Hepatocyte (in vitro differentiated cells): ENCODE measurements around the gene TDRD5.

Experiments
- CTCF ChIP-seq: fragments of 200-600 bp; sonication (generic); IDR thresholded peaks from 2 replicates; pipeline ENCODE4 v1.5.1; 2016; ENCODE audit warnings: antibody characterized with exemption, mild to moderate bottlenecking; ENCODE audit not compliant: poor library complexity
- EZH2 ChIP-seq: fragments of 200-600 bp; sonication (generic); IDR thresholded peaks from 2 replicates; pipeline ENCODE4 v1.6.1; 2016; ENCODE audit warnings: antibody characterized with exemption, mild to moderate bottlenecking, borderline replicate concordance
- EZH2phosphoT487 ChIP-seq: fragments of 200-600 bp; sonication (generic); IDR thresholded peaks from one replicate; pipeline ENCODE4 v1.6.1; 2018; ENCODE audit warnings: antibody characterized with exemption, mild to moderate bottlenecking, low read depth, moderate library complexity; ENCODE audit not compliant: unreplicated experiment, severe bottlenecking

DNA sequence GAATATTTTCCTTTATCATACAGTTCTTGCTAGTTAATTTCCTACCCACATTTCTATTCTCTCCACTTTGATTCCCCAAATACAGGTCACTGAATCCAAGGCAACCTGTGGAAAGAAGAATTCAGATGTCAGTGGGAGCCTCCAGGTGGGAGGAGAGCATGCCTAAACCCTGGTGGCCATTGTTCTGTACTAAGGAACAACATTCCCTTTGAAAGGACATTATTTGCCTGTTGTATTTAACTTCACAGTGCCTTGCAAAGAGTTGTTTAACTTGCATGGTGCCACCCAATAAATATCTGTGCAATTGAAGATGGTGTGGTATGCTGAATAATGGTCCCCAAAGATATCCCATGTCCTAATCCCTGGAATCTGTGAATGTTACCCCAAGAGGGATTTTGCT lies 37.2 kb upstream of the TDRD5 start:
- no peak for TF ChIP-seq CTCF
- TF ChIP-seq EZH2: no peak
- TF ChIP-seq EZH2phosphoT487: no peak
